ENCODE measurements around the gene SRRM5. TPM values are rescaled to one million over a fixed set of nuclear protein-coding genes. Genes with fewer than 3 reads are reported as not detected.
A peak's percentile ranks its signal among the peaks of the same experiment; 100 is the strongest.

The SRRM5 gene
- total and polyA plus RNA-seq, 7 donors: 0.27 to 1.1 (median 0.51) TPM; not detected in 3

- intact Hi-C loops (cut with DNase I): loop anchor here (1.0 kb wide), 1 partner anchor 23 kb away; the partner anchor contains the start of genes IRGQ and ZNF576
- Histone ChIP-seq H3K9me3 (no peaks in the 10 kb centered on the region), H3K4me1 (peaks cover 0 to 29% (median 17%) of the 10 kb centered on the region in 4 donors), H3K4me3 (peak within 1 kb of the TSS; percentile 65 to 88 (median 71)), H3K27me3 (no peaks in the 10 kb centered on the region), H3K27ac (peak within 1 kb of the TSS; percentile 91 to 98 (median 98)), H3K36me3 (no peaks in the 10 kb centered on the region)
- TF ChIP-seq EP300 (IDR thresholded peaks at IDR 0.05) (no peak), POLR2A (IDR thresholded peaks at IDR 0.05) (peak; percentile 47 to 58), POLR2AphosphoS5 (IDR thresholded peaks at IDR 0.05) (peak; percentile 50 to 90 (median 83)), CTCF (IDR thresholded peaks at IDR 0.05) (no peak)
- 0% methylated on average over 81 of the region's 81 CpGs for WGBS, 2 donors
- peak; percentile 93 for DNase-seq
Measured at GRCh38 chr19:43619262-43620060, 7.6 kb downstream of the SRRM5 start, which contains the start of gene ZNF428. Gene ZNF428, minus strand, starts transcription at chr19:43619629. Its CDS starts 5,325 bp downstream, at chr19:43614304.

GRCh38 chr19:43620061-43621001, 8.4 kb downstream of the SRRM5 start:
- WGBS, 2 donors: 45 to 47% methylated on average over 23 of the region's 23 CpGs
- no peak for DNase-seq
- peaks cover 0 to 24% (median 17%) of the 10 kb centered on the region in 4 donors for H3K4me1 ChIP-seq
- intact Hi-C loops (cut with DNase I): no loop called here
- TF ChIP-seq EP300 (IDR thresholded peaks at IDR 0.05) (no peak), POLR2A (IDR thresholded peaks at IDR 0.05) (no peak), CTCF (IDR thresholded peaks at IDR 0.05) (no peak), POLR2AphosphoS5 (IDR thresholded peaks at IDR 0.05) (no peak)
- peak overlapping the region; percentile 65 to 88 (median 71) for H3K4me3 ChIP-seq
- peak overlapping the region; percentile 91 to 98 (median 98) for H3K27ac ChIP-seq
- peaks cover 0 to under 1% (median 0%) of the 10 kb centered on the region in 4 donors for H3K36me3 ChIP-seq
- H3K9me3 ChIP-seq: no peaks in the 10 kb centered on the region
- H3K27me3 ChIP-seq: no peaks in the 10 kb centered on the region

DNA sequence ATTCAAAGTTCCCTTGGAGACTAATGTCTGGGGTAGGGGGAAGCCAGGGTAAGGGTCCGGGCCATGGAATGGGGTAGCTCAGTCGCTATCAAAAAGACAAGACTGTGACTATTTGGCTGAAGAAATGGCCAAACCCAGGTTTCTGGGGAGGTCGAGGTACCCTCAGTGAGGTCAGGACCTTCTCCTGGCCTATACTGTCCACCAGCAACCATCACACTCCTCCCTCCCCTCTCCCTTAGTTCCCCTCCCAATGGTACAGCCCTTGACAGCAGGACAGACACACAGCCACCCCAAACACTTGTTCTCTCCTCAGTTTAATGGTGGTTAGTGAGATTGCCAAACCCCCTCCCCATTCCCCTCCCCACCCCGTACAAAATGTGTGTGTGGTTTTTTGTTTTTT, 10.2 kb downstream of the SRRM5 start:
- Histone ChIP-seq H3K9me3 (no peaks in the 10 kb centered on the region), H3K27me3 (no peaks in the 10 kb centered on the region), H3K4me3 (no peak overlapping the region), H3K4me1 (peaks cover 0 to 23% (median 15%) of the 10 kb centered on the region in 4 donors), H3K27ac (no peak overlapping the region), H3K36me3 (peaks cover 0 to 13% (median 0%) of the 10 kb centered on the region in 4 donors)
- intact Hi-C loops (cut with DNase I): no loop called here
- TF ChIP-seq CTCF (IDR thresholded peaks at IDR 0.05): no peak
- no peak for TF ChIP-seq POLR2A (IDR thresholded peaks at IDR 0.05)
- TF ChIP-seq POLR2AphosphoS5 (IDR thresholded peaks at IDR 0.05): no peak
- TF ChIP-seq EP300 (IDR thresholded peaks at IDR 0.05): no peak
- DNase-seq: no peak
- WGBS, 2 donors: 50 to 82% methylated on average over 4 of the region's 4 CpGs

GRCh38 chr19:43622956-43623355, 11.1 kb downstream of the SRRM5 start:
- Histone ChIP-seq H3K4me1 (peaks cover 0 to 23% (median 15%) of the 10 kb centered on the region in 4 donors), H3K4me3 (no peak overlapping the region), H3K27ac (no peak overlapping the region), H3K9me3 (no peaks in the 10 kb centered on the region), H3K27me3 (no peaks in the 10 kb centered on the region), H3K36me3 (peaks cover 0 to 14% (median 0%) of the 10 kb centered on the region in 4 donors)
- DNase-seq: no peak
- intact Hi-C loops (cut with DNase I): no loop called here
- WGBS, 2 donors: 84 to 95% methylated on average over 1 of the region's 1 CpG
- TF ChIP-seq CTCF (IDR thresholded peaks at IDR 0.05): no peak
- TF ChIP-seq POLR2A (IDR thresholded peaks at IDR 0.05): no peak
- no peak for TF ChIP-seq POLR2AphosphoS5 (IDR thresholded peaks at IDR 0.05)
- no peak for TF ChIP-seq EP300 (IDR thresholded peaks at IDR 0.05)
